Neutrophil (primary cell): ENCODE measurements around the gene NUDT4.

Experiments
- H3K27ac ChIP-seq: fragments of 200-600 bp; sonication (generic); 2 replicates; pipeline ENCODE4 v1.5.1; 2016; ENCODE audit warnings: mild to moderate bottlenecking, moderate library complexity
- H3K27me3 ChIP-seq: fragments of 200-600 bp; sonication (generic); 2 replicates; pipeline ENCODE4 v1.6.0; 2016; ENCODE audit warnings: mild to moderate bottlenecking
- H3K36me3 ChIP-seq: fragments of 200-600 bp; sonication (generic); 2 replicates; pipeline ENCODE4 v1.5.1; 2017
- H3K4me1 ChIP-seq, 2 experiments: fragments of 200-600 bp in 1 of 2; sonication (generic) in 1 of 2; 1 replicate in 1 of 2; 2 replicates in 1 of 2; pipeline versions ENCODE4 v1.5.1 to v1.6.1; 2013 to 2016; ENCODE audit warnings: low read depth in 1 of 2, low read length in 1 of 2, mild to moderate bottlenecking in 1 of 2, moderate library complexity in 1 of 2; ENCODE audit not compliant: control insufficient read depth in 1 of 2, insufficient read depth in 1 of 2
- H3K4me3 ChIP-seq, 2 experiments: fragments of 200-600 bp in 1 of 2; sonication (generic) in 1 of 2; 1 replicate in 1 of 2; 2 replicates in 1 of 2; pipeline ENCODE4 v1.5.1; 2013 to 2016; ENCODE audit warnings: low read depth in 1 of 2, low read length in 1 of 2, mild to moderate bottlenecking in 1 of 2, moderate library complexity in 1 of 2
- H3K9me3 ChIP-seq: fragments of 200-600 bp; sonication (generic); 2 replicates; pipeline ENCODE4 v1.5.1; 2016
- TF ChIP-seq, protein P1 (sequence below): fragments of 200-600 bp; sonication (generic); IDR thresholded peaks from 2 replicates; pipeline ENCODE4 v1.5.1; 2016; ENCODE audit warnings: antibody characterized with exemption

NUDT4 gene

GRCh38 chr12:93361151-93361919 lies 16.4 kb upstream of the NUDT4 start:
- no peaks in the 10 kb centered on the region for H3K27me3 ChIP-seq
- H3K36me3 ChIP-seq, result no peaks in the 10 kb centered on the region
- no peak overlapping the region for H3K4me3 ChIP-seq
- no peaks in the 10 kb centered on the region for H3K9me3 ChIP-seq
- H3K27ac ChIP-seq, result no peak overlapping the region
- no peaks in the 10 kb centered on the region for H3K4me1 ChIP-seq
- TF ChIP-seq, protein P1, sequence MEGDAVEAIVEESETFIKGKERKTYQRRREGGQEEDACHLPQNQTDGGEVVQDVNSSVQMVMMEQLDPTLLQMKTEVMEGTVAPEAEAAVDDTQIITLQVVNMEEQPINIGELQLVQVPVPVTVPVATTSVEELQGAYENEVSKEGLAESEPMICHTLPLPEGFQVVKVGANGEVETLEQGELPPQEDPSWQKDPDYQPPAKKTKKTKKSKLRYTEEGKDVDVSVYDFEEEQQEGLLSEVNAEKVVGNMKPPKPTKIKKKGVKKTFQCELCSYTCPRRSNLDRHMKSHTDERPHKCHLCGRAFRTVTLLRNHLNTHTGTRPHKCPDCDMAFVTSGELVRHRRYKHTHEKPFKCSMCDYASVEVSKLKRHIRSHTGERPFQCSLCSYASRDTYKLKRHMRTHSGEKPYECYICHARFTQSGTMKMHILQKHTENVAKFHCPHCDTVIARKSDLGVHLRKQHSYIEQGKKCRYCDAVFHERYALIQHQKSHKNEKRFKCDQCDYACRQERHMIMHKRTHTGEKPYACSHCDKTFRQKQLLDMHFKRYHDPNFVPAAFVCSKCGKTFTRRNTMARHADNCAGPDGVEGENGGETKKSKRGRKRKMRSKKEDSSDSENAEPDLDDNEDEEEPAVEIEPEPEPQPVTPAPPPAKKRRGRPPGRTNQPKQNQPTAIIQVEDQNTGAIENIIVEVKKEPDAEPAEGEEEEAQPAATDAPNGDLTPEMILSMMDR, result no peak

GRCh38 chr12:93363841-93364297 lies 13.9 kb upstream of the NUDT4 start:
- Histone ChIP-seq H3K27me3 (no peaks in the 10 kb centered on the region), H3K27ac (no peak overlapping the region), H3K9me3 (no peaks in the 10 kb centered on the region), H3K4me3 (no peak overlapping the region), H3K36me3 (no peaks in the 10 kb centered on the region), H3K4me1 (no peaks in the 10 kb centered on the region)
- TF ChIP-seq, protein P1, result no peak

DNA sequence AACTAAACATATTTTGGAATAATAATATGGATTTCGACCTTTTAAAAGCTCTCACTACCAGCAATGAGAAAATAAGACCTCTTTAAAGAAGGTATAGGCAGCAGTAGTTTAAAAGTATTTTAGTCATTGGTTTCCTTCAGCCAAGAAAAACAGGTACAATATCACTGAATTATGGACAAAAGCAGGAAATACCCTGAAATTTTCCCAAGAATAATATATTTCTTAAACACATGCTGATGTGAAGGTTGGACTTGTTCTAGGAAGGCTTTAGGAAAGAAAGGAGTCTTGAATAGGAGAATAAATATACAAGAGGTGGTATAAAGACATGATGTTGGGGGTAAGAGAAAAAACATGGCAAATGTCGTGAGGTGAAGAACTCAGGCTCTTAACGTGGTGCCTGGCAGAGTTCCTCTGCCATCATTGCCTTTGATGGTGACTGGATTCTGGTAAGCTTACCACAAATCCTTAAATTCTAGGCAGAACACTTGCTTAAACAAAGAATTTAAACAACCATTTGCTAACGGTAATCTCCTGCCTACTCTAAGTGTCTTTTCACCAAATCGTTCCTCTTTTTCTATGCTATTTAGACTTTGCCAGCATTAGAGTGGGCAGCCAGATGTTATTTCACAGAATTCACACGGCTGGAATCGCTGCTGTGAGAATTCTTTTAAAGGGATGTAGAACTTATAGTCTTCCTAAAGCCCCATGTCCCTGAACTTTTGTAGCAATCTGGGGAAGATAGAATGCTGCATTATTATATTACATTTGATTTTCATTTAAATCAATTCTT lies 11.9 kb upstream of the NUDT4 start:
- H3K4me1 ChIP-seq, result no peaks in the 10 kb centered on the region
- H3K4me3 ChIP-seq, result no peak overlapping the region
- H3K27me3 ChIP-seq, result no peaks in the 10 kb centered on the region
- no peaks in the 10 kb centered on the region for H3K9me3 ChIP-seq
- H3K36me3 ChIP-seq, result no peaks in the 10 kb centered on the region
- TF ChIP-seq, protein P1, result no peak
- H3K27ac ChIP-seq, result no peak overlapping the region

- Histone ChIP-seq H3K27ac (no peak overlapping the region), H3K4me3 (no peak overlapping the region), H3K36me3 (no peaks in the 10 kb centered on the region), H3K9me3 (no peaks in the 10 kb centered on the region), H3K4me1 (no peaks in the 10 kb centered on the region), H3K27me3 (no peaks in the 10 kb centered on the region)
- TF ChIP-seq, protein P1, result no peak
Measured at GRCh38 chr12:93366422-93366821, 11.3 kb upstream of the NUDT4 start.

- H3K9me3 ChIP-seq, result no peaks in the 10 kb centered on the region
- no peaks in the 10 kb centered on the region for H3K4me1 ChIP-seq
- TF ChIP-seq, protein P1, result no peak
- no peaks in the 10 kb centered on the region for H3K36me3 ChIP-seq
- H3K4me3 ChIP-seq, result no peak overlapping the region
- no peaks in the 10 kb centered on the region for H3K27me3 ChIP-seq
- no peak overlapping the region for H3K27ac ChIP-seq
Measured at GRCh38 chr12:93368766-93369165, 9.0 kb upstream of the NUDT4 start.
